HuH-7 (cell line): ENCODE data around the gene NFKBIE.

Experiments used
- DNase-seq: peaks from one replicate; pipeline ENCODE4 v3.0.0; 2011; ENCODE audit warnings: low spot score

NFKBIE gene

DNA sequence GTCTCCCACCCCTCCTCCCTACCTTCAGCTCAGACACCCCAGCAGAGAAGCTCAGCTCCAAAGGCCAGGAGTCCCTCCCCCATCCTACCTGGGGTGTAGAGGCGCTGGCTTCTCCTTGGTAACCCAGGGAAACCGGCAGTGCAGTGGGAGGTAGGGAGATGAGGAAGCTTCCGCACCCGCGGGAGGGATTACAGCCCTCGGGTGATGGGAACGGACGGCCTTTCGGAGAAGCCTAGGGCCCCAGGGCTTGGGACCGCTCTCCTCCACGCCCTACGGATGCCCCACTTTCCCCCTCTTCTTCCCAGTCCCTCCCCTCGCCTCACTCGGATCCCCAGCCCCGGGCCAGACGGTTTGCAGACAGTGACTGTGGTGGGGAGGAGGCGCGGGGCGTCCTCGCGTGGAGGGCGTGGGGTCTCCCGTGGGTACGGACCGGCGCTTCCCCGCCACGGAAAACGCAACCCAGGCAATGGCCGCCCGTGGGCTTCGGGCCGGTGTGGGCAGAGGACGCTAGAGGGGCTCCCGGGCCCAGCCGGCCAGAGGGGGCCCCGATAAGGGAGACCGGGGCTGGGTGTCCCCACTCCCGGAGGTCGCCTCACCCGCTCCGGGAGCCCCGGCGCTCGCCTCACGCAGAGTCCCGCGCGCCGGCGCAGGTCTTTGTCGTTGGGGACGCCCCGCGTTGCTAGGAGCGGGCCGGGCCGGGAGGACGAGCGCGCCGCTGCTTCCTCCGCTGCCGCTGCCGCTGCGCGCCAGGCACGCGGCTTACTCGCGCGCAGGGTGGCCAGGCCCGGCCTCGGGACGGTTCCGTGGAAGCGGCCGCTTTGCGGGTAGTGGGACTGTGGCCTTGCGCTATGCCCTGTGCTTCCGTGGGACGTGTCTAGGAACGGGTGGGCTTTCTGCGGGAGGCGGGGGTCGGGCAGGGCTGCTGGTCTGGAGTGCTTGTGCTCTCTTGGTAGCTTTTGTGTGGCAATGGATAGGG lies 32.0 kb upstream of the NFKBIE start:
- peak; percentile 30 for DNase-seq

DNA sequence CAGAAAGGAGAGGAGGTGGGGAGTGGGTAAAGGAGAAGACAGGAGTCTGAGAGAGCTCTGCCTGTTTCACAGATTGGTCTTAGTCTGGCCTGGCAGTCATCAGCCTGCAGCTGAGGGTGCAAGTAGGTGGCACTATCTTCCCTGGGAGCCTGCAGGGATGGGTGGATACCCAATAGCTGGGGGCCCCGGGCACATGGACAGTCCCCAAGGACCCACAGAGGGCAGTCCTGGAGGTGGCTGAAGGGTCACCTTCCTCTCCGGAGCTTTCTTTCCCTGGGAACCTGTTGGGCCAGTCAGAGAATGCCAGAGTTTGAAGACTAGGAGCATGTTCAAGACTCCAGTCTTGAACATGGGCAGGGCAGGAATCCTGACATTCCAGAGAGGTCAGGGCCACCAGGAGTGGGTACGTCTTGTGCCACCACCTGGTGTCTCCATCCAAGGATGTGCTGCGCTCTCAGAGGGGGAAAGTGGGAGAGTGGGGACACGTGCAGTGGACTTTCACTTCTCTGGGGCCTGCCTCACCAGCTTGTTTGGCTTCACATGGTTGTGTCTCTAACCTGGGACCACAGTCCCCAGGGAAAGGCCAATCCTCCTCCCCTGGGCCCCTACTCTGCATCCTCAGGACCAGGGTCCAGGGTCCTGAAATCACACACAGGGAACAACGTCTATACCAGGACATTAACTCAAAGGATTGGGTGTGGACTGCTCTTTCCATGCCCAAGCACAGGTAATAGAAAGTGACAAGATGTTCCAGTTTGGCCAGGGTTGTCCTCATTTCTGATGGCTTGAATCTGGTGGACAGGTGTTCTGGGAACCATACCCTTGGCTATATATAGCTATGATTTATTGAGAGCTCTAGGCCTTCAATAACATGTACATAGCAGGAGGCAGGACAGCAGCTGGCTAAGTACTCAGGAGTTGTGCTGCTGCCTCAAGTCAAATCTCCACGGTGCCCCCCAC lies 29.8 kb upstream of the NFKBIE start:
- no peak for DNase-seq

DNA sequence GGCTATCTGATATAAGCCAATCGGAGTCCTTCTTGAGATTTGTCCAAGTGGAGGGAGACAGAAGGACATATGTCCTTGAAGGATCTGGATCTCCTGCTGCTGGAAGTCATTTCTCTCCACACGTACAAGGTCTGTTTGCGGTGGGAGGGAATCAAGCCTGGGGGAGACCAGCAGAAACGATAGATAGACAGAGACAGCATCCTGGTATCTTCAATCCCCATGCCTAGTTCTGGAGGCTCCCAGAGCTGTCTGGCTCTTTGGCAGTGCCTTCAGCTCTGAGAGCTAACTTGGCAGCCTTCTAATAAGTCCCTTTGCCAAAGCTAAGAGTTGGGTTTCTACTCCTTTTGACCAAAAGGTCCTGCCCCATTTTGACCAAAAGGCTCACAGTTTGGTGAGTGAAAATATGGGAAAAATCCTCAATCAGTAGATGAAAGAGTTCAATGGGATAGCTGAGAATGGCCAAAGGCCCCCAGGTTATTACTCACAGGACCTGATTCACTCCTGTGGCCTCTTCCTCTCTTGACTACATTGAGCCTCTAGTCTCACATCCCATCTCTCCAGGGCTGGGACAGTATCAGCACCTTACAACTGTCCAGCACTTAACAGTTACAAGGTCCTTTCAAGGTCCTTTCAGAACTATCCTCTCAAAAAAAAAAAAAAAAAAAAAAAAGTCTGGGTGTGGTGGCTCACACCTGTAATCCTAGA lies 27.5 kb upstream of the NFKBIE start:
- DNase-seq = no peak

DNA sequence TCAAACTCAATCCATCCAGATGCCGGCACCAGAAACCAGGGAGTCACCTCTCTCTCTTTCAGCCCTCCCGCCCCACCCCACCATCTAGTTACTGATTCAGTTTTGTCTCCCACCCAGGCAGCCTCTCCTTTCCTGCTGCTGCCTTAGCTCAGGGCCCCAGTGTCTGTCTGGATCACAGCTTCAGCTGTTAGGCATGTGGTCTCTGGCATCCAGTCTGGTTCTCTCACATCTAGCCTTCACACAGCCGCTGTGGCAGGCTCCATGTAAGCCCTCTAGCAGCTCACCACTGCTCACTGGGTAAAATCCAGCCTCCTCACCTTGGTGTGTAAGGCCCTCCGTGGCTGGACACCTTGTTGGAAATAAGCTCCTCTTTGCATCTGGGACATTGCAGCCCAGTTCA lies 26.5 kb upstream of the NFKBIE start:
- no peak for DNase-seq

DNA sequence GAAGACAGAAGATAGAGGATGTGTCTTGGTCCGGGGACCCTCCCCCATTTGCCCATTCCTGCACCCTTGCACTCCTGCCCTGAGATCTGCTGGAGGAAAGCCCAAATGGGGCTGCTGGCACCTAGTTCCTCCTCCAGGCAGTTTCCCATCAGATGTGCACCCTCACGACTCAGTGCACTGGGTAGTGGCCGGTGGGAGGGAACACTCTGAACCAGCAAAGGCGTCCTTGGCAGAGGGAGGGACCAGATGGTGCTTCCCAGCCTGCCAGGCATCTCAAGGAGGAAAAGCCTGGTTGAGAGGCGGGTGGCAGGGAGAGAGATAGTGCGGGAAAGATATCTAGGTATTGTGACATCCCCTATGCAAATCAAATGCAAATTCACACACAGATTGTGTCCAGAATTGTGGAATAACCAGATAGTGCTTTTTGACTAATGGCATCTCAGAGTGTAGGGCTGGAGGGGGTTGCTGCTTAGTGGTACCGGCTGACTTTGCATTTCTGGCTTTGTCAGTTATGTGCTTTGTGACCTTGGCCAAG lies 24.4 kb upstream of the NFKBIE start:
- DNase-seq = no peak

DNA sequence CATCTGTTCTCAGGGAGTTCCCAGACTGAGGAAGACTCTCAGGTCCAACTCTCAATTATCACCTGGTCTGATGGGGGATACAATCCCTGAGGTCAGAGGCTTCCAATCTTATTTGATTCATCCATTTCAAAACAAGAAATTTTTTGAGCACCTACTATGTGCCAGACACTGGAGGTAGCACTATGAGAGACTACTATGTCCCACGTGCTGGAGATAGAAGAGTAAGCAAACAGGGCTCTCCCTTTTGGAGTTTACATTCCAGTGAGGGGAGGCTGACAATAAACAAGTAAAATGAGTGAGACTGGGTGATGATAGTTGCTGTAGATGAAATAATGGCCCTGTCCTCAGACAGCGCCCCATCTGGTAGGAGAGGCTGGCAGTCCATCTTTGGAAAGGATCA lies 21.4 kb upstream of the NFKBIE start:
- no peak for DNase-seq

DNA sequence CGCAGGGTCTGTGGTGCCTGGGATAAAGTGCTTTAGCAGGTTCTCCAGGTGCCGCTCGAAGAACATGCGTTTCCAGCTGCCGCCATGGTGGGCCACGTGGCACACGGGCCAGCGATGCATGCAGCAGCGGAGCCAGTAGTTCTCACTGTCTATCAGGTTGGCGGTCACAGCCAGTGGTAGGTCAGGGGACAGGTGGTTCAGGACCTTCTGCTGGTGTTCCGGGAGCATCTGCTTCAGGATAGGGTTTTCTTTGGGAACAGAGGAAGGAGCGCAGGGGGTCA lies 20.9 kb upstream of the NFKBIE start:
- no peak for DNase-seq

DNA sequence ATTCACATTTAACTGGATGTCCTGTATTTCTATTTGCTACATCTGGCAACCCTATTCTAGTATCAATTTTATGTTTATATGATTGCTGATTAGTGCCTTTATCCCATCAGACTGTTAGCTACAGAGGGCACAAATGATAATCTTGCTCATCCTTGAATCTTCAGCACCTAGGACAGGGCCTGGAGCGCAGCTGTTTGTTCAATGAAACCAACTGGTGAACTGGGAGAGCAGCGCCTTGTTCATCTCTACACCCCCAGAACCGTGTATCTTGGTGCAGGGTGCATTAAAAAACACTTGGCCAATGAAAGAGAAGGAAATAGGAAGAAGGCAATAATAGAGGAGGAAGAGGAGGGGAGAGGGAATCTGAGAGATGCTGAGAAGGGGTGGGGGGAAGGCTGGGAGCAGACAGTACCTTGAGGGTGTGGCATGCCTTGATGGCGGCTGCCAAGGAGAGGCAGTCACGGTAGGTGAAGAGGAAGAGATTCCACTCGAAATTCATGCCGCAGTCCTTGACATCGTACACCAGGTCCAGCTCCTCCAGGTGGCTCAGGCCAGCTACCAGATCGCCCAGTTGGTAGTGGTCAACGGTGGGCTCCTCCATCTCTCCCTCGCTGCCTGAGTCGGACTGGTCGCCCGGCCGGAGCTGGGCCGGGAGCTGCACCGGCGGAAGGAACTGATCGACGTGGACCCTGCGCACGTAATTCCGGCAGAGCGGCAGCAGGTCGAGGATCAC lies 20.4 kb upstream of the NFKBIE start:
- no peak for DNase-seq

DNA sequence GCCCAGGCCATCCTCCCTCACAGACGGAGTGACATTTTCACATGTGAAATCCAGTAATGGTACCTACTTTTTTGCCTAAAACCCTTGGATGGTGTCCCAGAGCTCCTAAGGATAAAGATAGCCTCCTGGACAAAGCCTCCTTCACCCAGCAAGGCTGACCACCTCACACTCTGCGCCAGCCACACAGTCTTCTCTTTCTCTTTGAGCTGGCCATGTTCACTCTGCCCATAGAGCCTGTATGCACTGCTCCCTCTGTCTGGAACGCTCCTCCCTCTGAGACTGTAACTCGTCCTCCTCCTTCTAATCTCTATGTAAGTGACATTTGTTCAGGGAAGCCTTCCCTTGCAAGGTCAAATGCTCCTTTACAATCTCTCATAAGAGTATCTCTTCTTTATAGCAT lies 19.5 kb upstream of the NFKBIE start:
- DNase-seq = no peak

DNA sequence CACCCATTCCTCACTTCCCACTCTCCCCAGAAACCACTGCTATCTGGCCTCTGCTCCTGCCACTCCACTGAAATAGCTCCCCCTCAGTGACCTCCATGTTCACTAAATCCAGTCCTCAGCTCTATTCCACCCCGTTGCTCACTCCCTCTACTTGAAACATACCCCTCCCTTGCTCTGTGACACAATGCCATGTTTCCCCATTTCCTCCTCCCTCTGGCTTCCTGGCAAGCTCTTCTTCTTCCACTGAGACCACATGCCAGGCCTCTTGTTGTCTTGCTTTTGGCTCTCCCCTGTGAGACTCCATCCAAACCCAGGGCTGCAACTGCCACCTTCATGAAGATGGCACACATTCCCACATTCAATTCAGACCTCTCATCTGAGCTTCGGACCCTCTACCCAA lies 18.8 kb upstream of the NFKBIE start:
- no peak for DNase-seq

DNA sequence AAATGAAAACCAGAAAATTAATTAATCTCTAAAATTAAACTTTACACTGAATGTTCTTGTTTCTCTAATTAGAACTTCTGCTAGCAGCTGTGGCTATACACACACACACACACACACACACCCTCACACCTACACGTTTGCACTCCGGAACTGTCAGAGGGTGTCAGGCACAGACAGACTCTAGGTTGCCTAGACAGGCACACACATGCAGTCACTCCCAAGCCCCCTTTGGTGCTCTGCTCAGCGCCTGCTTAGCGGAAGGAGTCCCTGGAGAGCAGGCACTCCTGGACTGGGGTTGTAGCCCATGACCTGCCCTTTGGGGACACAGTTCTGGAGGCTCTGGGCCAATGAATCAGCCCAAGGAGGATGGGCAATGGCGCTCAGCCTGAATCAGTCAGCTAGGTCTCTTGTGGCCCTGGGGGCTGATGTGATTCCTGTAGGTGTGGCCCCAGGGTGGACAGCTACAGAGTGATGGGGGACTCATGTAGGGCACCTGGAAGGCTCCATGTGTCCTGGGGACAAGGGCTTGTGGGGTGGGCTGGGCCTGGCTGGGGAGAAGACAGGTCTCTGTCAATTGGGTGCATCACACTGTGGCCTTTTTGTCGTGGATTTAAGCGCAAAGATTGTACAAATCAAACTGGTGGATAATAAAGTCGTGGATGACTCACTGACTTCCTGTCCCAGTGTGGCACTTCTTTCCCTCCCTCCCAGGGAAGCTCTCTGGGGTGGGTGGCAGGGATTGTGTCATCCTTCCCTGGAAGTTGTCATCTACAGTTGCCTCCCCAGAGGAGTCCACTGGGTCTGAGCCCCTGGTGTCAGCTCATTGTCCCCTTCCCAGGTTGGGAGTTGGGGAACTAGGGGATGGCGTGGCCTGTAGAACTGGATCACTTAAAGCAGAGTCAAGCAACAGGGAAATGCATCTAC lies 13.7 kb upstream of the NFKBIE start:
- DNase-seq = no peak

DNA sequence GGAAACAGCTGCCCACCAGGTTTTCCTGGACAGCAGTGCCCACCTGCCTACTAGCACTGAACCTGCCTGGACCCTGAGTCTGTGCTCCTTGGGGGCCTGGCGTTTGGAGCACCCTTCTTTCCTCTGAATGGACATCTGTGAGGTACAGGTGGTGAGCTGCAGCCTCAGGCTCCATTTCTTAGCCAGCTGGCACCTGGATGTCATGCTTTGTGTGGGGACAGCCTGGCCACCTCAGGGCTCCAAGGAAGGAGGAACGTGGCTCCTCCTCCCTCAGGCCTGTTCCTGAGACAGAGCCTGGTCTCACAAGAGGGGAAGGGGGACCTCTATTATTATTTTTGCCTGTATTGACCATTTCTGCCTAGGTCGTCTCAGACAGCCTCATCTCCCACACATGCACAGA lies 13.0 kb upstream of the NFKBIE start:
- no peak for DNase-seq

DNA sequence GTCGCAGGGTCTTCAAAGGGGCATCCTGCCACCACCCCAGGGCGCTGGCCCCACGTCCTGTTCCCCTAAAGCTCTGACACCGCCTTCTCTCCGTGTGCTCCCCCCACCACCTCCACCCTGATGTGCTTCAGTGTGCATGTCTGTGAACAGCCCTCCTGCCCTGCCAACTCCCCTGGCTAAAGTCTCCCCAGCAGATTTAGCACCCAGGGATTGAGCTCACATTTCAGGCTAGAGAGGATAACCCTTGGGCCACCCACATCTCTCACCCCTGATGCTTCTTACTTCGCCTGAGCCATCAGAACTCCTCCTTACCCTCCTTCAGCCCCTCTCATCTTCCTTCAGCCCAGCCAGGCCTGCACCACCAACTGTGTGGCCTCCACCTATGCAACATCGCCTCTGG lies 12.4 kb upstream of the NFKBIE start:
- no peak for DNase-seq

DNA sequence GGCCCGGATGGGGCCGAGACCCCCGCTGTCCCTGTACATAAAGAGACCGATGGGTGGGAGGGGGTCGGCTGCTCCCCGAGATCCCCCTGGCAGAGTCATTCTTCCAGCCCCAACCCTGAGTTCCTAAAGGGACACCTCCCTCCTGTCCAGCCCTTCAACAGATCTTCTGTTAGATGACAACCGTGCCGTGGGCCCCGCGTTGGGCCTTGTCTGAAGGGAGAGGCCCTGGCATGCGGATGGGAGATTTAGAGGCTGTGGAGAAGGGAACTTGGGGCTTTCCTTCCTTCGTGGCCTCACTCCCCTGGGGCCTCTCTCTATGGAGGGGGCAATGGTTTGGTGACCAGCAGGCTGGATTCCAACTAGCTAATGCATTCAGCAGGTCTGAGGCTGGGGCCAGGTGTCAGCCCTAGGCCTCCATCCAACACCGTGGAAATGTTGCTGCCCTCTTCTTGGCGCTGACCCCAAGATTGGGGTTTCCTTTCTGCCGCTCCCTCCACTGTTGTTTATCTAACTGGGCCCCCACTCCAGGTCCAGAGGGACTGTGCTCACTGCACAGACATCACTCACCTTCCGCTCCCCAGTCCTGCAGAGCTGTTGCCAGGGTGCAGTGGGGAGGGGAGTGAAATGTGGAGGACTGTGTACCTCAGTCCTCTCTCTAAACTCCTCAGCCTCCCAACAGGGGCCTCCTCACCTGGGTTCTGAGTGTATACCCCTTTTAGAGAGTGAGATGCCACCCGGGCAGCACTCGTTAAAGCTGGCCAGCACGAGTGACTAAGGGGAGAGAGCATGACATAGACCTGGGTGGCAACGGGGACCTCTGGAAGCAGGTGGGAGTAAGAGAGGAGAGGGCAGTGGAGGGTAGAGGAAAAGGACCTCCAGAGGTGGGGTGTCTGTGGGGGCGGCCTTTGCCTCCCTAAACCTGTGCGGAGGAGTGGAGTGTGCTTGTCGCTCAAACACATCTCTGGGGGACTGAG lies 11.6 kb upstream of the NFKBIE start:
- DNase-seq = no peak

DNA sequence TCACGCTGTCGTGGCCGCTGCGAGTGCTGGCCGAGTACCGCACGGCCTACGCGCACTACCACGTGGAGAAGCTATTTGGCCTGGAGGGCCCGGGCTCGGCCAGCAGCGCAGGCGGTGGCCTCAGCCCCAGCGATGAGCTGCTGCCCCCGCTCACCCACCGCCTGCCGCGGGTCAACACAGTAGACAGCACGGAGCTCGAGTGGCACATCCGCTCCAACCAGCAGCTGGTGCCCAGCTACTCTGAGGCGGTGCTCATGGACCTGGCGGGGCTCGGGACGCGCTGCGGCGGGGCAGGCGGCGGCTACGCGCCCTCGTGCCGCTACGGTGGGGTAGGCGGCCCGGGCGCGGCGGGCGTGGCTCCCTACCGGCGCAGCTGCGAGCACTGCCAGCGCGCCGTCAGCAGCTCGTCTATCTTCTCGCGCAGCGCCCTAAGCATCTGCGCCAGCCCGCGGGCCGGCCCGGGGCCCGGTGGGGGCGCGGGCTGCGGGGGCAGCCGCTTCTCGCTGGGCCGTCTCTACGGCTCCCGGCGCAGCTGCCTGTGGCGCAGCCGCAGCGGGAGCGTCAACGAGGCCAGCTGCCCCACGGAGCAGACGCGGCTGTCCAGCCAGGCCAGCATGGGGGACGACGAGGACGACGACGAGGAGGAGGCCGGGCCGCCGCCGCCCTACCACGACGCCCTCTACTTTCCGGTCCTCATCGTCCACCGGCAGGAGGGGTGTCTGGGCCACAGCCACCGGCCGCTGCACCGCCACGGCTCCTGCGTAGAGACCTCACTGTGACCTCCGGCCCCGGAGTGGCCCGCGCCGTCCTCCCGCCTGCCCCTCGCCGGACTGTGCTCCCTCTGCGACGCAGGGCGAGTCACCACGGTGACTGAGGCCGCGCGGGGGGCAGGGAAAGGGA lies 10.6 kb upstream of the NFKBIE start:
- DNase-seq = no peak

DNA sequence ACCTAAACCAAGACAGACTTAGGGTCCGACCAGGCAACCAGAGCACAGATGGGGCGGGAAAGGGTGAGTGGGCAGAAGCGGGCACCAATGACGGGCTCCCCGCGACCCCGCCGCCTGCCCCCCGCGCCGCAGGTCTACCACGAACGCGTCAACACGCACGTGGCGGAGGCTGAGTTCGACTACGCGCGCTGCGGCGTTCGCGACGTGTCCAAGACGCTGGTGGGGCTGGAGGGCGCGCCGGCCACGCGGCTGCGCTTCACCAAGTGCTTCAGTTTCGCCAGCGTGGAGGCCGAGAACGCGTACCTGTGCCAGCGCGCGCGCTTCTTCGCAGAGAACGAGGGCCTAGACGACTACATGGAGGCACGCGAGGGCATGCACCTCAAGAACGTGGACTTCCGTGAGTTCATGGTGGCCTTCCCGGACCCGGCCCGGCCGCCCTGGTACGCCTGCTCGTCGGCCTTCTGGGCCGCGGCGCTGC lies 10.0 kb upstream of the NFKBIE start:
- DNase-seq = no peak

DNA sequence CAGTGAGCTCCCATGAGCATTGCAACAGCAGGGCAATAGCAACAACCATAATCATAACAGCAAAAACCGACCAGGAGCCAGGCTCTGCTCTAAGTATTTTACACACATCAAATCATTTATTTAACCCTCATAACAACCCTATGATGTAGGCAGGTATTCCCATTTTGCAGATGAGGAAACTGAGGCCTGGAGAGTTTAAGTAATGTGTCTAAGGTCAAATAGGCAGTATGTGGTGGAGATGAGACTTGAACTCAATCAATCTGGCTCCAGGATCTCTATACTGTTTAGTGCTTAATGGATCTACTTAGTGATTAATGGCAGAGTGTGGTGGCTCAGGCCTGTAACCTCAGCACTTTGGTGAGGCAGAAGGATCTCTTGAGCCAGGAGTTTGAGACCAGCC lies 8.3 kb upstream of the NFKBIE start:
- no peak for DNase-seq

DNA sequence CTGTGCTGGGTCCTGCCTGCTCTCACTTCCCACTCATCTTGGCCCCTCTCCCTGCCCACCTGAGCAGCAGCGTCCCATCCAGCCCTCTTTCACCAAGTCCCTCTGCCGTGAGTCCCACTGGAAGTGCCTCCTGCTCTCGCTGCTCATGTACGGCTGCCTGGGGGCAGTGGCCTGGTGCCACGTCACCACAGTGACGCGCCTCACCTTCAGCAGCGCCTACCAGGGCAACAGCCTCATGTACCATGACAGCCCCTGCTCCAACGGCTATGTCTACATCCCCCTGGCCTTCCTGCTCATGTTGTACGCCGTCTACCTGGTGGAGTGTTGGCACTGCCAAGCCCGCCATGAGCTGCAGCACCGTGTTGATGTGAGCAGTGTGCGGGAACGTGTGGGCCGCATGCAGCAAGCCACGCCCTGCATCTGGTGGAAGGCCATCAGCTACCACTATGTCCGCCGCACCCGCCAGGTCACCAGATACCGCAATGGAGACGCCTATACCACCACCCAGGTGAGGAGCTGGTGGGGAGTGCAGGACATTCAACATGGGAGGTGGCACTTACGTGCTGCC lies 7.7 kb upstream of the NFKBIE start:
- DNase-seq = no peak
